Activated effector memory CD4-positive, alpha-beta T cell treated with anti-CD3 and anti-CD28 coated beads, Interleukin-2, amount 50 U/mL, for 16 hours (primary cell): Measurements from ENCODE around the gene ARID5B.

Source experiments
- DNase-seq: peaks from one replicate; pipeline ENCODE4 v3.0.0-alpha.2; 2020

The ARID5B gene

GRCh38 chr10:61939902-61940301, 38.4 kb downstream of the ARID5B start:
- no peak for DNase-seq

GRCh38 chr10:61941202-61941681, 39.7 kb downstream of the ARID5B start:
- DNase-seq, result no peak

DNA sequence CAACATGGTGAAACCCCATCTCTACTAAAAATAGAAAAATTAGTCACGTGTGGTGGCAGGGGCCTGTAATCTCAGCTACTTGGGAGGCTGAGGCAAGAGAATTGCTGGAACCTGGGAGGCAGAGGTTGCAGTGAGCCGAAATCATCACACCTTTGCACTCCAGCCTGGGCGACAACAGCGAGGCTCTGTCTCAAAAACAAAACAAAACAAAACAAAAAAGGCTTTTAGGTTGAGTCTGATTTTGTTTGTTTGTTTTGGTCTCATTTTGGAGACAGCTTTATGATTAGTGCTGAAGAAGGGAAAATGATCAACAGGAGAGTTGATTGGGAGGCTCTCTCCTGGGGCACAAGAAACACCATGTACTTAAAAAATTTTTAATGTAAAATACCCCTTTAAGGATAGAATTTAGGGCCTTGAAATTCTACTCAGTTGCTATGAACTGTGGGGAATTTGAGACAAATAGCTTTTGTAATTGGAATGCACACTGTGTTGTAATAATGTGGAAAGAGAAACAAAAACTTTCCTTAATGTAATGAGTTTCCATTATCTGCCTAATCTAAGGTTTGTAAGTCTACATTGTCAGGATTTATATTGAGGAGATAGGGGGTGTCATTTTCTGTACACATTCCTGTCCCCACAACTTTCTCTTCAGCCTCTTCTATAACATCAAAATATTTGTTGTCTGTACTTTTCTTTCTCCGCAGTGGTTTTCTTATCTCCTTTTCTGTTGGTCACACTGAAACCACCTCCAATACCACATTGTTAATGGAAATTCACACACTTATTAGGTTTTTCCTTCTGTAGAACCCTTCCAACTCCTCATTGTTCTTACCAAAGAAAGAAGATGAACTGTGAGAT, 41.3 kb downstream of the ARID5B start:
- no peak for DNase-seq

DNA sequence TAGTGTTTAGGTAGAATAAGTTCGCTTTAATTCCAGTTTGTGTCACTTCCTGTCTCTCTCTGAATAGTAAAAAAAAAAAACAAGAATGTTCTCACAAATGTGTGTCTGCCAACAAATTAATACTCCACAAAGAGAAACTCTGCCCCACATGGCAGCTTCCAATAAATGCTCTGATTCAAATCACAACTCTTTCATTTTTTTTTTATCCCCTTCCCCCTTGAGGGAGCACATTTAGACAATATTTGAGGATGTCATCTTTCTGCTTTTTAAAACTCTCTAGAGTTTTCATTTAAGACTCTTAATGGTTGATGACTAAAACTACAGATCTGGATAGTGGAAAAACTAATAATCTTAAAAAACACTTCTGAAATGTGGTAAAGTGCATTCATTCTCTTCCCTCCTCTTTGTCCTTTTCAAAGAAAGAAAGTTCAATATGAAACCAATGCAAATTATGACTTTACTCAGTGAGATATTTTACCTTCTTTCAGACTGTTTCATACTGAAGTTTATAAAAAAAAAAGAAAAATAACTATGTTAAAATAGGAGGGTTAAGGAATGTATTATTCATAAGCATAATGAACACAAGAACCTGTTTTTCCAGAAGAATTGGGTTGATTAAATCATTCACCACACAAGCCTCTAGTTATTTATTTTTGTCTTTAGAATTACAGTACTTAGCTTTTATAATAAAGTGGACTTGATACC, 42.3 kb downstream of the ARID5B start:
- no peak for DNase-seq

GRCh38 chr10:61944410-61945147, 43.1 kb downstream of the ARID5B start:
- no peak for DNase-seq

DNA sequence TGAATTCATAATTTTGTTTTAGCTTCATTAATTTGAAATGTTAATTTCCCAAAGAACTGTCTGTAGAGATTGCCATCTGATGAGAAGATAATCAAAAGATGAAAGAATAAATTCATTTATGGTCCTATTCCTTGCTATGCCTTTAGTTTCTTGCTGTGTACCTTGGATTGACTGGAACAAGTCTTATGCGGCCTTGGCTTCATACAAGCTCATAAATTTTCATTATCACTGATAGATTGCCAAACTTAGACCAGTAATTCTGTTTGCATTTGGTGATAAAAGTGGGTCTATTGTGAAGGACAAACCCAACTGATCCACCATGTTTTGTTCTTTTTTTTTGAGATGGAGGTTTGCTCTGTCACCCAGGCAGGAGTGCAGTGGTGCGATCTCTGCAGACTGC, 48.2 kb downstream of the ARID5B start:
- DNase-seq, result no peak

GRCh38 chr10:61950449-61951143, 49.1 kb downstream of the ARID5B start:
- DNase-seq, result no peak

GRCh38 chr10:61951144-61951483, 49.6 kb downstream of the ARID5B start:
- no peak for DNase-seq

DNA sequence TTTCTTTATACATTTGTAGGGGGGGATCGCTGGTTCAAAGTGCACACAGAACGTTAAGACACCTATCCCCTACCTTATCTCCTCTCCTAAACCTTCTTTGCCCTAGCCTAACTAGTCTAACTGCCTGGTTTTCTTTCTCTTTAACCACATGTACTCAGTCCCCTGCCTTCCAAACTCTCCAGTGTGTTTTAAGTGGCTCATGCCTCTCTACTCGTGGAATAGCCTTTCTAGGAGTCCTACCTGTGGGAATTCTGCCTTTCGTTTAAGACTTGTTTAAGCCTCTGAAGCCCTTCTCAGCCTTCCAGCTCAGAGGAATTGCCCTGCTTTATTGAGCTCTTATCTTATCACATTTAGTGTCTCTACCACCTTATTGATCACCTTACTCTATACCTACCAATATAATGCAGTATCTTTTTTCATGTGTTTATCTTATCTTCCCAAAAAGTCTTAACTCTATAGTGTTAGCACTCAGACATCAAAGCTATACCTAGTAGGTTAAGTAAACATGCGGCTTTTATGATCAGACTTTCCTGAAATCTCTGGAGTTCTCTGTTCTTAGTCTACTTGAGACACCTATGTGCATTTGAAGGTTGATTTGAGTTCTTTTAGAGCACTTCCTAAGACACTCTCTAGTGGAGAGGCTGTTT, 50.7 kb downstream of the ARID5B start:
- DNase-seq, result no peak

GRCh38 chr10:61953183-61953582, 51.7 kb downstream of the ARID5B start:
- DNase-seq, result no peak

DNA sequence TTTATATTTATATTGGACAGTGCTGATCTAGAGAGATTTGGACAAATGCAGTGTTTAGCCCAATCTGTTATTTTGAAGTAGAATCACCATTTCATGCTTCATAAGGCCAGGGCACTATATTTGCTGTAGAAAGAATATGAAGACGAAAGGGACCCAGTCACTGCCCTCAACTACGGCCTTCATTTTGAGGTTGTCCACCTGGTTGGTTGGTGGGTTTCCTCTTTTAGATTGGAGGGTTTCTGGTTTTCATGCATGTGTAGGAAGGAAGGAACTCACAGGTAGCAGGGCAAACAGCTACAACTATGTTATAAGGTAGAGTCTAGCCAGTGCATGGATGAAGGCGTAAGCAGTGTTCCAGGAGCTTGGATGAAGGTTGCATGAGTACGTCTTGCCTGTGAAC, 56.3 kb downstream of the ARID5B start:
- DNase-seq, result no peak

DNA sequence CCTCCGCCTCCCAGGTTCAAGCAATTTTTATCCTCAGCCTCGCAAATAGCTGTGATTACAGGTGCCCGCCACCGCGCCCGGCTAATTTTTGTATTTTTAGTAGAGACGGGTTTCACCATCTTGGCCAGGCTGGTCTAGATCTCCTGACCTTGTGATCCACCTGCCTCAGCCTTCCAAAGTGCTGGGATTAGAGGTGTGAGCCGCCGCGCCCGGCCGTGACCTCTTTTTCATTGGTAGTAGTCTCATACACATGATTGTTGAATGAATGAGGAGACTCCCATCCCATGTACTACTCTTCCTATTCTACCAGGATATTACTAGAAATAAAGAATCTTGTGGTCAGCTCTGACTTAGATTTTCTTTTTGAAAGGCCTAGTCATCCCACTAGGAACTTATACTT, 56.8 kb downstream of the ARID5B start:
- DNase-seq, result no peak

- DNase-seq, result no peak
Observed at GRCh38 chr10:61958805-61959204, 57.3 kb downstream of the ARID5B start.

- DNase-seq, result no peak
Observed at GRCh38 chr10:61959814-61960213, 58.3 kb downstream of the ARID5B start.

- no peak for DNase-seq
Observed at GRCh38 chr10:61960396-61961120, 59.1 kb downstream of the ARID5B start.

DNA sequence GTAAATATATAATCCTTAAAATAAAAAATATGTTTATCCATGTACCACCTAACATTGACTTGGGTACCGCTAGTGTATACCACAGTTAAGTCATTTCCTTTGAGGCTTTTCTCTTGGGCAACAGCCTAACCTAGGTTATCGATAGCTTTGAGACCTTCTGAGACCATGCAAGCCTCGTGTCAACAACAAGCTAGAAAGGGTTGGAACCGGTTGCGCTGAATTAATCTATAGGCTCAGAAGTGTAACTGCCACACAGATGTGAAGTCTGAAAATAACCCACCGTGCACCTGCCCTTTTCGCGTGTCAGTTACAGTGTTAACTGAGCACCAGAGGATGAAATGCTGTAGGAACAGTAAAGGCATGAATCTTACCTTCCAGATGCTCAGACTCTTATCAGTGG, 59.8 kb downstream of the ARID5B start:
- peak; percentile 64 for DNase-seq

GRCh38 chr10:61962971-61963370, 61.5 kb downstream of the ARID5B start:
- DNase-seq, result no peak

DNA sequence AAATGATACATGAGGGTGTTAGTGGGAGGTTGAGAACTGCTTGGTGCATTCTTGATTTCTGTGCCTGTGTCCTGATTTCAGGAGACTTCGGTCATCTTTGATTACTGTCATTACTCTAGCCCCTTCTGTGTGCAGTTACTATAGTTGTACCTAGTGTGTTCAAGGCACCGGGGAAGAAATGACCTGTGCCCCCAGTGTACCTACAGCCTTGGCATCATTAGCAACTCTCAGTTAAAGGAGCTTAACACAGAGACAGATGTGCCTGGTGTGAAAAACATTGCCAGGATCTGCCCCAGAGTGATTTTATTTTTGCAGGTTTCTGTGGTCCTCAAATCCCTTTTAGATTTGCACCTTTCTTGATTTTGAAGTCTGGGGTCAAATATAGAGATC, 62.2 kb downstream of the ARID5B start:
- DNase-seq, result no peak

DNA sequence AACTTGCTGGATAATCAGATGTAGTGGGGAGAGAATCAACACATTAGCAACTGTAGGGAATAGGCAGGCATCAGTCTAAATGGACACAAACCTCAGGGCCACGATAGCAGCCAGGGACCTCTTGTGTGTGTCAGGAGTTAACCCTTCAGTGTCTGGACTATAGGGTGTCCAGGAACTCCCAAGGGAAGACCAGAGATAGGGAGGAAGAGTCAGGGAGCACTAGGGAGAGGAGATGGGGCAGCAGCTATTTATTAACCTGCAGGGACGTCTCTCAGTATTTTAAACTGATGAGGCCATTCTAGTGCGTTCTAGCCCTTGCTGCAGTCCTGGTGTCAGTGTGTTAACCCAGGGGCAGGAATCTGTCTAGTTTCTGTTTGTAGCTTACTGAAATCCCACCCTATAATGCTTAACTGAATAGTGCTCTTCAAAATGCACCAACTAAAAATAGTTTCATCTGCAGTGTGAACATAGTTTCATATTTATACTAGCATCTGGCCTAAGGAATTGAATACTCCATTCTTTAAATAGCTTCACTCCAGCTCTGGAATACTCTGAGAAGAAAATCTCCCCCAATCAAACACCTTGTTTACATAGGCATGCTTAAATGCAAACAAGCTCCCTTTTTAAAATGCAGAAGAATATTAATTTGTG, 62.7 kb downstream of the ARID5B start:
- DNase-seq, result no peak

DNA sequence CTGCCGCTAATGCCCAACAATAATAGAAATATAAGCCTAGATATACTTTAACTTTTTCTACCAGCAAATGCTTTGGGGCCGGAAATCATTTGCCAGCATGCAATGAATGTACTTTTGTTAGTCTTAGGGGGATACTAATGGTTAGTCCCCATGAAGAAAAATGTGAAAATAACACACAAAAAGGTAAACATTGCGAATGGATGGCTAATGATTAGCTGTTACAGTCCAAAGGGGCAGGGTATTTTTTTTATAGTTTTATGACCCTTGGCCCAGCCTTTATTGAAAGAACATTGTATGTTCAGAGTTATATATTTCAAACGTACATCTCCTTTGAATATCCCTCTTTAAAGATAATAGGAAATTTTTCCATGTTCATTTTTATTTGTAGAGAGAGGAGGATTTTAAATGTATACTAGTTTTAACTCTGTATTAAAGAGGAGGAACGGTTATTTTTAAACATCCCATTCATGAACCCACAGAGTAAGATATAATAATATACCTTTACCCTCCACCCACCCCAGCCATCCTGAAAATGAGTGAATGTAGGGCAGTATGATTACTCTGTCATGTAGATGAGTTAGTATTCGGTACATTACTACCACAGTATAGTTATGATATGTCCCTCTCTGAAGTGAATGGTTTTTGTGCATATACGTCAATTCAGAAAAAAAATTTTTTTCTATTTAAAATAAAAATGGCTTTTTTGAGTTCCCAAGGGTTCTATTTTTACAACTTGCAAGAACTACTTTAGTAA, 63.6 kb downstream of the ARID5B start:
- no peak for DNase-seq
